ENCODE measurements around the gene CDH13.

Gene CDH13

DNA sequence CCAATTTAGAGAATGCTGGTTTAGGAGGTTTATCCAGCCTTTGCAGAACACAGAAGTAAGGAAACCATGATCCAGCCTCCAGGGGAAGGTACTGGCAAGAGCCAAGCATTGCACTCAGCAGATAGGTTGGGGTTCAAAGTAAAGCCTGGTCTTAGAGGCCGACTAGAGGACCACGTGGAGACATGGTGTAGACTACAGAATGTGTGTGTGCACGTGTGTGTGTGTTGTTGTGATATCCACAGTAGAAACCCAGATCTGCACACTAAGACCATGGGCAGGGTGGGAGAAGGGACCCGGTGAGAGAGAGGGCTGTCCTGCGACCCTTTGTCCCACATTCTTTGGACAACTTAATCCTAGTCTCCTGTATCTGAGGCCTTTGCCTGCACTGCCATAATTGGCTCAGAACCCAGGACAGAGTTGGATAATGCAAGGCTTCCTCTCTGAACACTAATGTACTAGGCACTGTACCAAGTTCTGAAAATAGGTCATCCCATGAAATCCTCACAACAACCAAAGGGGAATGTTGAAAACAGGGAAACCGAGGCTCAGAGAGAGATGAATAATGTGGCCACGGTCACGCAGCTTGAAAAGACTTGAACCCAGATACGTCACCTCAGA, 855.9 kb downstream of the CDH13 start:
- Histone ChIP-seq H3K27me3 (ENCODE audit: insufficient read depth, poor library complexity, severe bottlenecking) (no peaks in the 10 kb centered on the region), H3K27ac (ENCODE audit: poor library complexity, severe bottlenecking) (no peak overlapping the region), H3K9me3 (ENCODE audit: severe bottlenecking) (no peaks in the 10 kb centered on the region), H3K4me3 (ENCODE audit: severe bottlenecking) (no peak overlapping the region), H3K36me3 (ENCODE audit: low read depth) (no peaks in the 10 kb centered on the region), H3K4me1 (ENCODE audit: insufficient read depth, poor library complexity, severe bottlenecking) (no peaks in the 10 kb centered on the region)
- DNase-seq (ENCODE audit: low spot score) (no peak), ATAC-seq (ENCODE audit: low read depth) (no peak)
- TF ChIP-seq CTCF (IDR thresholded peaks at IDR 0.05; ENCODE audit: poor library complexity, severe bottlenecking), result no peak

- H3K9me3 ChIP-seq (ENCODE audit: severe bottlenecking), result no peaks in the 10 kb centered on the region
- no peak for TF ChIP-seq CTCF (IDR thresholded peaks at IDR 0.05; ENCODE audit: poor library complexity, severe bottlenecking)
- ATAC-seq (ENCODE audit: low read depth), result no peak
- no peak overlapping the region for H3K4me3 ChIP-seq (ENCODE audit: severe bottlenecking)
- H3K4me1 ChIP-seq (ENCODE audit: insufficient read depth, poor library complexity, severe bottlenecking), result no peaks in the 10 kb centered on the region
- no peak overlapping the region for H3K27ac ChIP-seq (ENCODE audit: poor library complexity, severe bottlenecking)
- DNase-seq (ENCODE audit: low spot score), result no peak
- H3K27me3 ChIP-seq (ENCODE audit: insufficient read depth, poor library complexity, severe bottlenecking), result no peaks in the 10 kb centered on the region
- no peaks in the 10 kb centered on the region for H3K36me3 ChIP-seq (ENCODE audit: low read depth)
Measured at GRCh38 chr16:83490073-83490472, 863.3 kb downstream of the CDH13 start.

DNA sequence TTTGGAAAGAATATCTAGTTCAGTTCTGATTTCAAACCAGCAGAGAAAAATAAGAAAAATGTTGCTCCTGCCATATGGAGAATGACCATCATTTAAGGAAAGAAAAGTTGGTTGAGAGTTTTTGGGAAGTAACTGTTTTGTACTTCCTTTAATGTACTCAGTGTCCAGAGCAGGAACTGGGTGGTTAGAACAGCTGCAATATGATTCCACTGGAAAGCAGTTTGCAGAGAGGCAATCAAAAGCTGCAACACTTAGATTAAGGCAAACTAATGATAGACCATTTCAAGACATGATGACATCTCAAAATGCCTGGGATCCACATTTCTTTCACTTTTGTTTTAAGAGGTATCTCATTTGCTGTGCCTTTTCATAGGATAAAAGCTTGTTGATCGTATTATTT, 867.7 kb downstream of the CDH13 start:
- no peak overlapping the region for H3K4me3 ChIP-seq (ENCODE audit: severe bottlenecking)

GRCh38 chr16:83501481-83501880, 874.7 kb downstream of the CDH13 start:
- H3K27me3 ChIP-seq (ENCODE audit: insufficient read depth, poor library complexity, severe bottlenecking), result no peaks in the 10 kb centered on the region
- ATAC-seq (ENCODE audit: low read depth) (no peak), DNase-seq (ENCODE audit: low spot score) (no peak)
- no peak overlapping the region for H3K27ac ChIP-seq (ENCODE audit: poor library complexity, severe bottlenecking)
- H3K9me3 ChIP-seq (ENCODE audit: severe bottlenecking), result no peaks in the 10 kb centered on the region
- H3K4me1 ChIP-seq (ENCODE audit: insufficient read depth, poor library complexity, severe bottlenecking), result no peaks in the 10 kb centered on the region
- TF ChIP-seq CTCF (IDR thresholded peaks at IDR 0.05; ENCODE audit: poor library complexity, severe bottlenecking), result no peak
- H3K36me3 ChIP-seq (ENCODE audit: low read depth), result no peaks in the 10 kb centered on the region
- H3K4me3 ChIP-seq (ENCODE audit: severe bottlenecking), result no peak overlapping the region

More for the DNA sequence above, 867.7 kb downstream of the CDH13 start:
- Histone ChIP-seq H3K27me3 (ENCODE audit: insufficient read depth, poor library complexity, severe bottlenecking) (no peaks in the 10 kb centered on the region), H3K36me3 (ENCODE audit: low read depth) (no peaks in the 10 kb centered on the region), H3K4me1 (ENCODE audit: insufficient read depth, poor library complexity, severe bottlenecking) (no peaks in the 10 kb centered on the region), H3K9me3 (ENCODE audit: severe bottlenecking) (no peaks in the 10 kb centered on the region), H3K27ac (ENCODE audit: poor library complexity, severe bottlenecking) (no peak overlapping the region)
- TF ChIP-seq CTCF (IDR thresholded peaks at IDR 0.05; ENCODE audit: poor library complexity, severe bottlenecking), result no peak
- DNase-seq (ENCODE audit: low spot score), result no peak
- ATAC-seq (ENCODE audit: low read depth), result no peak

GRCh38 chr16:83508295-83508694, 881.5 kb downstream of the CDH13 start:
- Histone ChIP-seq H3K36me3 (ENCODE audit: low read depth) (no peaks in the 10 kb centered on the region), H3K9me3 (ENCODE audit: severe bottlenecking) (no peaks in the 10 kb centered on the region)
- TF ChIP-seq CTCF (IDR thresholded peaks at IDR 0.05; ENCODE audit: poor library complexity, severe bottlenecking), result no peak

More at GRCh38 chr16:83508295-83508694, 881.5 kb downstream of the CDH13 start:
- Histone ChIP-seq H3K4me1 (ENCODE audit: insufficient read depth, poor library complexity, severe bottlenecking) (peaks cover 4% of the 10 kb centered on the region), H3K27me3 (ENCODE audit: insufficient read depth, poor library complexity, severe bottlenecking) (no peaks in the 10 kb centered on the region), H3K4me3 (ENCODE audit: severe bottlenecking) (no peak overlapping the region), H3K27ac (ENCODE audit: poor library complexity, severe bottlenecking) (no peak overlapping the region)
- DNase-seq (ENCODE audit: low spot score) (no peak), ATAC-seq (ENCODE audit: low read depth) (no peak)

Measured in RWPE2 (cell line).